Astrocyte (in vitro differentiated cells and primary cell): ENCODE results near the gene PYM1.

Source experiments
- EZH2 ChIP-seq: IDR thresholded peaks from 2 replicates; pipeline ENCODE4 v1.6.1; 2012; ENCODE audit warnings: mild to moderate bottlenecking, low read length, inconsistent platforms; ENCODE audit not compliant: insufficient read depth
- TF ChIP-seq, protein P1 (sequence below): IDR thresholded peaks from 2 replicates; pipeline ENCODE4 v1.5.1; 2011; ENCODE audit warnings: low read depth, mild to moderate bottlenecking, inconsistent platforms, low read length, moderate library complexity; ENCODE audit not compliant: insufficient read depth

- TF ChIP-seq, protein P1, sequence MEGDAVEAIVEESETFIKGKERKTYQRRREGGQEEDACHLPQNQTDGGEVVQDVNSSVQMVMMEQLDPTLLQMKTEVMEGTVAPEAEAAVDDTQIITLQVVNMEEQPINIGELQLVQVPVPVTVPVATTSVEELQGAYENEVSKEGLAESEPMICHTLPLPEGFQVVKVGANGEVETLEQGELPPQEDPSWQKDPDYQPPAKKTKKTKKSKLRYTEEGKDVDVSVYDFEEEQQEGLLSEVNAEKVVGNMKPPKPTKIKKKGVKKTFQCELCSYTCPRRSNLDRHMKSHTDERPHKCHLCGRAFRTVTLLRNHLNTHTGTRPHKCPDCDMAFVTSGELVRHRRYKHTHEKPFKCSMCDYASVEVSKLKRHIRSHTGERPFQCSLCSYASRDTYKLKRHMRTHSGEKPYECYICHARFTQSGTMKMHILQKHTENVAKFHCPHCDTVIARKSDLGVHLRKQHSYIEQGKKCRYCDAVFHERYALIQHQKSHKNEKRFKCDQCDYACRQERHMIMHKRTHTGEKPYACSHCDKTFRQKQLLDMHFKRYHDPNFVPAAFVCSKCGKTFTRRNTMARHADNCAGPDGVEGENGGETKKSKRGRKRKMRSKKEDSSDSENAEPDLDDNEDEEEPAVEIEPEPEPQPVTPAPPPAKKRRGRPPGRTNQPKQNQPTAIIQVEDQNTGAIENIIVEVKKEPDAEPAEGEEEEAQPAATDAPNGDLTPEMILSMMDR, result no peak
- TF ChIP-seq EZH2, result no peak
Measured at GRCh38 chr12:55861396-55861795, 66.3 kb downstream of the PYM1 start.
